HG02678 (cell line): ENCODE measurements around the gene GNAT3.

Source experiments
- ATAC-seq: cut with Tn5 transposase; IDR thresholded peaks from one replicate; pipeline ENCODE4 v1.9.1; 2021; ENCODE audit warnings: mild to moderate bottlenecking, moderate library complexity; ENCODE audit not compliant: unreplicated experiment

GNAT3 gene

GRCh38 chr7:80467069-80467468 lies 44.8 kb downstream of the GNAT3 start:
- ATAC-seq, result no peak

DNA sequence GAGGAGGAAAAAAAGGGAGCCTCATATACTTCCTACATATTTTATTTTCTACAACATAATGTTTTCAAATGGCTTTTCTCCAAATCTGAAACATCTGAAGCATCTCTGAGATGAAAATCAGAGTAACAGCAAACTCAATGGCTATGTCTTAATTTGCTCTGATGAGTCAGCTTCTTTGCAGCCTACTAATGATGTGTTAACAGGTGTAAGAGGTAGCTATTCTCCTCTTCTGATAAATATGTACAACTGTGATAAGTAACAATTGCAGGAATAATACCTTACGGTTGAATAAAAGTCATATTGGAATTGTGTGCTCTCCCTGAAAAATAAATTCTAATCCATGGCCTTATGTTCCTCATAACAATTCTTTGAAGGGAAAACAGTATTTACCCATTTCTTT lies 45.2 kb downstream of the GNAT3 start:
- no peak for ATAC-seq

GRCh38 chr7:80464211-80464610 lies 47.7 kb downstream of the GNAT3 start:
- no peak for ATAC-seq

- ATAC-seq, result no peak
Observed at GRCh38 chr7:80463272-80463920, 48.5 kb downstream of the GNAT3 start.

DNA sequence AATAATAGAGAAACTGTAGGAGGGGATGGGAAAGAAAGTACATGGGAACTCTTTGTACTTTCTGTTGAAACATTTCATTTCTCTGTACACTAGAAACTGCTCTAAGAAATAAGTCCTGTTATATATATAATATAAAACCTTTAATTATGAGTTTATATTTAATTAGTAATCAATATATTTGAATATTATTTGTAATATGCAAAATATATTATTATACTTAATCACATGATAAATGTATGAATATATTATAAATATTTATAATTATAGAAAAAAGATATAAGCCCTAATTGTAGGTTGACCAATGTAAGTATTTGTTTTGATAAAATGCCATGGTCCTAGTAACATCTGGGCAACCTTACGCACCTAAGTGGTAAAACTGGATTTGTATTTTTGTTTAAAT lies 51.0 kb downstream of the GNAT3 start:
- no peak for ATAC-seq

GRCh38 chr7:80459776-80460510 lies 51.9 kb downstream of the GNAT3 start:
- no peak for ATAC-seq

GRCh38 chr7:80458822-80459725 lies 52.8 kb downstream of the GNAT3 start:
- ATAC-seq, result no peak

DNA sequence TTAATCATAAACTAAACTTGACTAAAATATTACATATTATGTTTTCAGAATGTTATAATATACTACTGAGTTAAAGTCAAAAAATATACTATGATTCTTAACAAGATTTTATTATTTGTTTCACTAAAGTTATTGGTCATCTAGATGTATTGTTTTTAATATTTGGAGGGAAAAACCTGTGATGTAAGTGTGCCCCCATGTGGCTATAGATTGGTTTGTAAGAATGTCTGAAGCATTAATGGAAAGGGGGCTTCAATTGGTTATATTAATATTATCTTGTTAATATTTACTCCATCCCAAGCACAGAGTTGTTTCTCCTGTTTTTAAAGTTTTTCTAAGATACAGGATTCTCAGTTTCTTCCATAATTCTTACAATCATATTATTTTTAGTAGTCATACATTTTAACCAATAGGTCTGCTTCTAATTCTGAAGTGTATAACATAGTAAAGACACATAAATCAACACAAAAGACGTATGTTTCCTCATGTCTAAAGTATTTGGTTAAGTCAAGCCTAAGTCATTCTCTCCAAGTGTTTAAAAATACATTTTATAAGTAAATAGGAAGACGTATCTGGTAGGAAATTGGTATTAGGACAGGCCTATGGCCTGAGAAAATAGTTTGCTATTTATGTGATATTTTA lies 58.0 kb downstream of the GNAT3 start:
- ATAC-seq, result no peak

DNA sequence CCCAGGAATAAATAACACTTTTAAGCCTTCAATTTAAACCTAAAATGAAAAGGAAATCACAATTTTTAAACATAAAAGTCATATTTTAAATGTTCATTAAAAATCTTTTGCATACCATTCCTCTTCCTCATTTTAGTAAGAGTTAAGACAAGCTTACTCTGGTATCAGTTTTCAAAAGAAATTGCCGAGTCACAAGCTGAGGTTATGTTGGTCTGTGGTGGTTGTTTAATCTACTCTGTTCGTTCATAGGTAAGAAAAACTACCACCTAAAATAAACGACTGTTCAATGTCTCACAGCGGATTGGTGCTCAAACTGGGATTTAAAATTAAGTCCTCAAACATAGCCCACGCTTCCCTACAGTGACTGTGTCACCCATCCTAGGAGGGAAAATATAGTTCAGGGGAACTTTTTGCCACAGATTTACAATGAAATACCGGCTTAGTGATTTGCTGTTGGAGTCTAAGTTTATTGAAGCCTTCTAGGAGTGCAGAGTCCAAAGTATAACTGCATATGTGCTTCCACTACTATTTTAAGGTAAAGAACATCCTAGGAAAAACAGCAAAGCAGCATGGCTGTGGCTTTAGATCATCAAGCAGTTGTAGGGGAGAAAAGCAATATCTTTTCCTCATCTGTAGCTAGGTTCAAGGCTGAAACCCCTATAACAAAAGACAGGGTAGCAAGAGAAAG lies 61.1 kb downstream of the GNAT3 start:
- no peak for ATAC-seq

- ATAC-seq, result no peak
Observed at GRCh38 chr7:80449836-80450235, 62.0 kb downstream of the GNAT3 start.

DNA sequence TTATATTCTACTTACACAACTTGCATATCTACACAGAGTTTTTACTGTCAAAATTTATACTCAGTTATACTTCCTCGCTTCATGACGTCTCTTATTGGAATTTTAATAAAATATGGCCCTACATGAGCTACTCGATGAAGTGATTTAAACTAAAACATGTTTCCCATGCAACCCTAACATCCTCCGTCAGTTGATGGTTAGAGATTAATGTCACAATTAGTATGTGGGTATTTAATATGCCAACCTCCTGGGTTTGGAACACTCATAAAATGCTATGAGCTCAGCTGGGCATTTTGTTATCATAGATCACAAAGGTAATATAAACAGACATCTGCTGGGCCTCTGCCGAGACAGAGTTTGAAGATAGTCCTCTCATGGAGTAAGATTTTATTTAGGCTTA lies 66.5 kb downstream of the GNAT3 start:
- no peak for ATAC-seq

DNA sequence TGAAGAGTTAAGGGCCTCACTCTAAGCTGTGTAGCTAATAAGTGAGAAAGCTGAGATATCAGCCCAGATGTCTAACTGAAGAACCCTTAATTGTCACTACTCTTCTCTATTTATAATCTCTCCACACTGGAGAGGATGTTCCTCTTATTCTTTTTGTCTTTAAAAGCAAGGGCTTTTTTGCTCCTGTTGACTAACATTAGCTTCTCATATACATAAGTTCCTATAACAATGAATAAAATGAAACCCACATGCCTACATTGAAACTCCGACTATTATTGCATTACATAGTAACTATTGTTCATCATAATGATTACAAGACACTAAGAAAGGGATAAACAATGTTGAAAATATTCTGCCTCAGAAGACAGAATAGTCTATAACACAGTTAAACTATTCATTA lies 67.1 kb downstream of the GNAT3 start:
- ATAC-seq, result no peak

- ATAC-seq, result no peak
Observed at GRCh38 chr7:80443325-80443724, 68.5 kb downstream of the GNAT3 start.

DNA sequence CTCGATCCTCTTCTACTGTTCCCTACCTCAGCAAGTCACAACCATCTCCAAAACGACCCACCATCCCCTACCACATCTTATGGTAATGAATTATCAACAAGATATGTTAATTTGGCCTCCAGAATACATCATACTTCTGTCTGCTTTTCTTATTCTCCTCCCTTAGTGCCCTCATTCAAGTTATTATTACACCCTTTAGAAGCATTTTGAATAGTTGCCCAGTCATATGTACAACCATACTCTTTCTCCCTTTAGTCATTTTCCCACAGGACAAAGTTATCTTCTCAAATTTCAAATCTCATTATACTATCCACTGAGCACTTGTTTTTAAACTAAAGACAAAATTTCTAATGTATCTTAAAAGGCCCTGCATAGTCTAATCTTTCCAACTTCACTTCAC lies 71.0 kb downstream of the GNAT3 start:
- no peak for ATAC-seq

DNA sequence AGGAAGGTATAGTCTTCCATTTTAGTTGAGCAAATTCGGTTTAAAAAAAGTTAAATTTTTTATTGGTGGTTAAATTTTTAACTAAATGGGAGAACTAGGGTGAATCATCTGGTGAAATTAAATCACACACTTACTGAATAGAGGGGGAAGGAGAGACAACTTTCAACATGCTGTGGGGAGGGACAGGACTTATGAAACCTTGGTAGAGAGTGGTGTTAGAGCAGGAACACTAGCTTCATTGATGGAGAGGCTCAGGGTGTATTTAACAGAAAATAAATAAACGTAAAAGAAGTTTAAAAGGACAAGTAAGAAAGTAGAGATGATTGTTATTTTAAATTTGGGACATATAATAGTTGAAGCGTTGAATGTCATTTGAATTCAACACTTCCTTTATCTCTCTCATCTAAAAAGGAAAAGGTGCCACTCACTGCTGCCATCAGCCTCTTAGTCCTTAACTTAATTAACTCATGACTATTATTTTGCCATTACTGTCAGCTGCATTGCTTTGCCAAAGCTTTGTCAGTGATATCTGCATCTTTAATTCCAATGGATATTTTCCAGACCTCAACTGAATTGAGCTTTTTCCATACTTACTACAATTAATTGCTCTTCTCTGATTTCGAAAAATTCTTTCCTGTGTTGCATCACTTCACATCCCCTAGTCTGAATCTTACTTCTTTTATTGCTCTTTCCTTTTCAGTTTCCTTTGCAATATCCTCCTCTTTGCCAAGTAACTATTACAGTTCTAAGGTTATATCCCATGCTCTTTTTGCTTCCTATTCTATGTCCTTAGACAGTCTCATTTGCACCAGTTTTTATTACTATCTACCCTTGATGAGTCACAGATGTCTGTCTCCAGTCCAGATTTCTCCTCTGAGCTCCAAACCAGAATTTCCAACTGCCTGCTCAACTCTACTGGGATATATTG lies 71.7 kb downstream of the GNAT3 start:
- ATAC-seq, result no peak

- ATAC-seq, result no peak
Observed at GRCh38 chr7:80435521-80435920, 76.3 kb downstream of the GNAT3 start.

GRCh38 chr7:80434047-80434446 lies 77.8 kb downstream of the GNAT3 start:
- ATAC-seq, result no peak

- no peak for ATAC-seq
Observed at GRCh38 chr7:80432166-80432565, 79.7 kb downstream of the GNAT3 start.

DNA sequence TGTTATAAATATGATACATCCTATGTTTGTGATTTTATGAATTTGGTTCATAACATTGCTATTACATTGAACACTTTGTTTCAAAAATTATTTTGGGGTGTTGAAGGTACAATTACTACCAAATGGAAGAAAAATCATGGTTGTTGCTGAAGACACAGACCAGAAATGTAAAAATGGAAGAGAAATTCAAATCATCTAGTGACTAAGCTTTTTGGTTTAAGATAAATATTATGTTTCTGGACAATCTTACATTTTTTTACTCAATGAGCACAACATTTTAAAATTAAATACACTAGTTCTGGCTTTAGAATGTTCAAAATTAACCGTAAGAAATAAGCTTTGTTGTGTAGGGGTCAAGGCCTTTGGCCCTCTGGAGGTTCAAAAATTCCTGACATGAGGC lies 82.7 kb downstream of the GNAT3 start:
- ATAC-seq, result no peak
